SHP77 treated with DMSO at 0.1 percent for 48 hours (cell line): ENCODE data around the gene SLC16A8.
"Not testable (repeated sequence)": the region's sequence is repeated elsewhere in the genome, so short reads cannot be mapped to it uniquely, and the experiment has no call there.

ENCODE experiments used
- DNase-seq: peaks from one replicate; lab custom pipeline; 2025; lab: John Stamatoyannopoulos, UW

SLC16A8 gene

GRCh38 chr22:38083931-38084631 is at the start of gene SLC16A8:
Gene SLC16A8, minus strand, starts transcription at chr22:38084184. Its CDS starts 1,311 bp downstream, at chr22:38082873.
- no peak for DNase-seq

DNA sequence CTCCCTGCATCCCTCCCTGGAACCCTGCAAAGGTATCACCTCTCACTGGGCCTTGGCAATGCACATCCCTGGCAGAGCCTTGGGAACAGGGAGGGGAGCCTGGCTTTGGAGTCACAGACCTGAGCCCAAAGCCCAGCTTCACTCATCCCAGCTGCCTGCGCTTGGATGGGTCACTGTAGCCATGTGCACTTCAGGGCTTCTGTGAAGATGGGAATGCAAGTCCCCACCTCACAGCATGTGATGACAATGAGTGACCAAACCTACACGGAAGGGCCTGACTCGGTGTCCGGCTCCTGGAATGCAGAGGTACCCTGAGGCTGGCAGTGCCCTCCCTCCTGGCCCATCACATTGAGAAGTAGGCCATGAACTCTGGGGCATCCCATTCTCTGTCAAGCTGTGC is 49.3 kb upstream of the SLC16A8 start:
- DNase-seq: no peak

DNA sequence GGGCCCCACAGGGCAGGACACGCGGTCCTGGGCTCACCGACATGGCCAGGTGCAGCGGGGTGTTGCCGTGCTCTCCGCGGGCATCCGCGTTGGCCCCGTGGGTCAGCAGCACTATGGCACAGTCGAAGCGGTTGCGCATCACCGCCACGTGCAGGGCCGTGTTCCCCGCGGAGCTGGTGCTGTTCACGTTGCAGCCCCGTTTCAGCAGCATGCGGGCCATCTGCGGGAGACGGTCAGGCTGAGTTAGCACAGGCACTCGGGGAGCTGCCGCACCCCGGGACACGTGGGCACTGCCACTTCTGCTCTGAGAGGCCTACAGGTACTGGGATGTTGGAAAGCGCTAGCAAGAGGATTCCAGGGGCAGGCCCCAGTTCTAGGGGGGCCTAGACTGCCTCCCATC is 48.8 kb upstream of the SLC16A8 start:
- no peak for DNase-seq

DNA sequence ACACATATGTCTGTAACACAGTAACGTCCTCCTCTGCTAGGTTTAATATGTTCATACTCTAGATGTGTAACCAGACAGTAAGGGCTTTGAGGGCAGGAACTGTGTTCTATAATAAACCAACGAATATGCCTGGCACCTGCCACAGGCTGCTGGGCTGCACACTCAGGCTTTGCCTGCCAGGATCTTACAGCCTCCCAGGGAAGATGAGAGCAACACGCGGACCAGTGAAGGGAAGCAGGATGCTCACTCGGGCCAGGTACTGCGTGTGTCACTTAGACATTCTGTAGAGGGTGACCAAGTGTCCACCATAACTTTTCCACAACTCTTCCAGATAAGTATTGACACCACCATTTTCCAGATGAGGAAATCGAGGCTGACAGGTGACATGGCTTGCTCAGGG is 48.2 kb upstream of the SLC16A8 start:
- DNase-seq: no peak

GRCh38 chr22:38131399-38131798 is 47.4 kb upstream of the SLC16A8 start:
- DNase-seq: no peak

DNA sequence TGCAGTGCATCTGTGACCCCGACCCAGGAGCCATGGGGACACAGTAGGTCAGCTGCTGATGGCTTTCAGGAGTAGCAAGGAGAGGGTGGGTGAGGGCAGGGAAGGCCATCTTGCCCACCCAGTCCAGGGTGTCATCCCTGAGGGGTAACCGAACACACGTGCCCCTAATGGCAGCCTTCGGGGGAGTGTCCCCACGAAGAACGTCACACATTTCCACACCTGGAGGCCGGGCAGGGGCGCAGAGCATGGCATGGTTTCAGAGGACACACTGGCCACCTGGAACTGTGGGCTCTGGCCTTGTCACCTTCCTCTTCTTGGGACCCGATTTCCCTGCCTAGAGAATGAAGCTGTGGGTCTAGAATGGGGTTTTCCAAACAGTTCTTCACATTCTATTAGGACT is 45.9 kb upstream of the SLC16A8 start:
- DNase-seq: no peak

- DNase-seq: no peak
These were observed 45.0 kb upstream of the SLC16A8 start for GRCh38 chr22:38129021-38129420.

DNA sequence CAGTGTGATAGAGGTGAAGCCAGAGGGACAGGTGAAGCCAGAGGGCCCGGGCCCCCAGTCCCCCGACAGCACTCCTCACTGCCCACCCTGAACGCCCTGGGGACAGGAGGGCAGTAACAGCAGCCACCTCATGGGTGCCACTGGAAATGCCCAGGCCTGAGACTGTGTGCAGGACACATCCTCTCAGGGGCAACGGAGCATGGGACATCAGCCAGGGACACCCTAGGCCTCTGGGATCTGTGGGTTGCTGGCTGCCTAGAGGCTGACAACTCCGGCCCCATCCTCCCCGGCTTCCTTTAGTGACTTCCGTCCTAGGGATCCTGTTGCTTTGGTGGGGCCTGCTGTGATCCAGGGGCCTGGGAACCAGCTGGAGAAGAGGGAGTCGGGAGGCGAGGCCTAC is 43.9 kb upstream of the SLC16A8 start:
- DNase-seq: no peak

GRCh38 chr22:38126928-38127668 is 43.1 kb upstream of the SLC16A8 start:
- DNase-seq: no peak

DNA sequence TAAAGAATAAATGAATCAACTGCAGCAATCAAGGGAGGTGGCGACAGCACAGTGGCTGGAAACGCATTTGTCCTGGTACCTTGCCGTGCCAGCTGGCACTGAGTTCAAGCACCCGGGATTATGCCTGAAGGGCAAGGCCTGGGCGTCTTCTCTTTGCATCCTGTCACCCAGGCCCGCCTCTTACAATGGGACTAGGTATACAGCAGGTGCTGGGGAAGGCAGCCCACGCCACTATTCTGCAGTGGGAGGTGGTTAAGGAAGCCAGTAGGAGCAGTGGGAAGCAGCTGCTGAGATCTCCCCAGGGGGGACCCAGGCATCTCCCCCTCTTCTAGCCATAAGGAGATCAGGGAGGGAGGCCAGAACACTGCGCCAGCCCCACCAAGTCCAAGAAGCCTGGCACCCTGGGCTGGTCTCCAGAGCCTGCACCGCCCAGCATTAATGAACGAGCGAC is 41.8 kb upstream of the SLC16A8 start:
- DNase-seq: no peak

DNA sequence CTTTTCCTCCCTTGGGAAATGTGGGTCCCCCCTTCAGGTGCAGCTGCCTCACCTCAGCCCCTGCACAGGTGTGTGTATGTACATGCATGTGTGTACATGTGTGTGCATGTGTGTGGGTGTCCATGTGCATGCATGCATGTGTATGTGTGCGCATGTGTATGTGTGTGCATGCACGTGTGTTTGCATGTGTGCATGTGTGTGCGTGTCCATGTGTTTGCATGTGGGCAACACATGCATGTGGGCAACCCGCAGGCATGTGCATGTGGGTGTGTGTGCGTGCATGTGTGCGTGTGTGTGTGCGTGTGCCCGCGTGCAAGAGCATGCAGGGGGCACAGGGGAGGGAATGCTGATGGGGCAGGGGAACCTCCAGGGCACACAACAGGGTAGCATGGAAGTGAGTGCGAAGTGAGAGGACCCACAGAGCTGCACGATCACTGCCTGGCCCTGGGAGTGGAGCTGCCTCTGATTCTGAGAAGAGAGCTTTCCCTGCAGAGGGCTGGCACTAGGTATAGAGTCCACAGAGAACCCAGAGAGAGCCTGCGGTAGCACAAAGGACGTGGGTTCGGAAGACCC is 41.1 kb upstream of the SLC16A8 start:
- DNase-seq: no peak

- no peak for DNase-seq
These were observed 40.4 kb upstream of the SLC16A8 start for GRCh38 chr22:38124236-38124974.

GRCh38 chr22:38122616-38123015 is 38.6 kb upstream of the SLC16A8 start:
- DNase-seq: no peak

DNA sequence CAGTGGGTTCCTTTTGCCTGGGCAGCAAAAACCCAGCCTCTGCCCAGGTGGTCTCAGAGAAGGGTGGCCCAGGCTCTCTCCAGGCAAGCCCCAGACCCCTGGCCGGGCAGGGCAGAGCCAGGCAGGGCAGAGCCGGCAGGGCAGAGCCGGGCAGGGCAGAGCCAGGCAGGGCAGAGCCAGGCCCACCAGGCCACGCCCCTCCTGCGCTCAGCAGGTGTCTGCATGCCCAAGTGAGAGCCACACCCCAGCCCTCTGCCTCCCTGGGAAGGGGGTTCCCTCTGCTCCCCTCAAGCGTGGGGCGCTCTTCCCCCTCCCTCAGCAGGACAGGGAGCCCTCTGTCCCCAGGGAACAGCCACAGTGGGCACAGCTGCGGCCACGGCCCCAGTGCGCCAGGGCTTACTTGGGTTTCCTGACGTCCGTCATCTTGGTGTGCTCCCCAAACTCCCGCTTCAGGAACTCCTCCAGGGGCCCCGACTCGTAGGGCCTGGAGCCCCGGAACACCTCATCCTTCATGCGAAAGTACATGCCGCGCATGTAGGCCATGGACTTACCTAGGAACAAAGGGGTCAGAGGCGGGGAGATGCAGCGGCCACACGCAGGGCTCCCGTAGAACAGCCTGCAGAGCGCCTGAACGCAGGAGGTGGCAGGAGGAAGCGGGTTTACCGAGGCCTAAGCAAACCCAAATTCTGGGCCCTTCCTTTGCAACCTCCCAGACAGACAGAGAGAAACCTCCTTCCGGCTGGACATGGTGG is 36.6 kb upstream of the SLC16A8 start:
- no peak for DNase-seq

DNA sequence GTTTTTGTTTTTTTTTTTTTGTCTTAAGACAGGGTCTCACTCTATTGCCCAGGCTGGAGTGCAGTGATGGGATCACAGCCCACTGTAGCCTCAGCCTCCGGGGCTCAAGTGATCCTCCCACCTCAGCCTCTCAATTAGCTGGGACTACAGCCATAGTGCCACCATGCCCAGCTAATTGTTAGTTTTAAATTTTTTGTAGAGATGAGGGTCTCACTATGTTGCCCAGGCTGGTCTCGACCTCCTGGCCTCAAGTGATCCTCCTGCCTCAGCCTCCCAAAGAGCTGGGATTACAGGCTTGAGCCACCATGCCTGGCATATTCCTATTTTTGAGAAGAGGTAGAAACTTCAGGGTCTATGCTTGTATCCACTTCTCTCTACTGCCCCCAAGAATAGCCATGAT is 34.8 kb upstream of the SLC16A8 start:
- DNase-seq: not testable (repeated sequence)

DNA sequence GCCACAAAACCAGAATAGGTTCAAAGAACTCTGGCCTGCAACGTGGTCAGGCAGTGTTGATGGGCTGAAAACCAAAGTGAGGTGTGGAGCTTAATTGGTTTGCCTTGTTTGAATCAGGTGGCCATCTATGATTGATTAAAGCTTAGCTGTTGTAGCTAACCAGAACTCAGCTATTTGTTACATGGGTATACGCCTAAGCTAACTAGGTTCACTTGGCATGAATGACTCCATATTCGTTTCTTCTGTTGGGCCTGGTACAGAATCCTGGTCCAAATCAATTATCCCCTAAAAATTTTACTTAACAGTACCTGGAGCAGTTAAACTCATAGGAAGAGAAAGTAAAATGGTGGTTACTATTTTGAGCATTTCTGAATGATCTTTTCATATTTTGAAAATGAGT is 34.2 kb upstream of the SLC16A8 start:
- DNase-seq: no peak

DNA sequence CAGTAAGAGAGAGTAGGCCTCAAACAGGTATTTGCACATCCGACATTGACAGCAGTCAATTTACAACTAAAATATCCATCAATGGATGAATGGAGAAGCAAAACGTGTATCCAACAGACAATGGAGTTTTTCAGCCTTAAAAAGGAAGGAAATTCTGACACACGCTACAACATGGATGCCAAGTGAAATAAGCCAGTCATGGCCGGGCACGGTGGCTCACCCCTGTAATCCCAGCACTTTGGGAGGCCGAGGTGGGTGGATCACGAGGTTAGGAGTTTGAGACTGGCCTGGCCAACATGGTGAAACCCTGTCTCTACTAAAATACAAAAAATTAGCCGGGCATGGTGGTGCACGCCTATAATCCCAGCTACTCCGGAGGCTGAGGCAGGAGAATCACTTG is 33.6 kb upstream of the SLC16A8 start:
- DNase-seq: not testable (repeated sequence)

GRCh38 chr22:38115423-38116205 is 31.6 kb upstream of the SLC16A8 start:
- DNase-seq: no peak

GRCh38 chr22:38114484-38115398 is 30.8 kb upstream of the SLC16A8 start:
- peak; percentile 23 for DNase-seq

- DNase-seq: no peak
These were observed 28.4 kb upstream of the SLC16A8 start for GRCh38 chr22:38112381-38112780.
